Caco-2 (cell line): Measurements from ENCODE around the gene POU2F2. TPM values are rescaled to one million over a fixed set of nuclear protein-coding genes. Genes with fewer than 3 reads are reported as not detected.

Source experiments
- BruUV-seq: library from RNA; stranded (reverse); fragments of 400-500 nt; replicated peaks from 2 replicates; lab custom pipeline; 2021; lab: Mats Ljungman, UMichigan
- CTCF ChIA-PET: fragments of 300-600 bp; sonication (Branson Sonifier 250); formaldehyde crosslinking; loops from one replicate; lab custom pipeline; 2022; ENCODE audit warnings: antibody characterized with exemption; lab: Charles Lee
- POLR2A ChIA-PET: fragments of 300-600 bp; sonication (Branson Sonifier 250); formaldehyde crosslinking; loops from one replicate; lab custom pipeline; 2022; ENCODE audit warnings: antibody characterized with exemption; lab: Charles Lee
- DNase-seq, 2 experiments: peaks; one replicate each; pipeline versions ENCODE4 v3.0.0 to v3.0.0-alpha.2; 2020 to 2022
- H3K27me3 ChIP-seq: replicated peaks from 2 replicates; pipeline ENCODE4 v1.6.0; 2011; ENCODE audit warnings: low read length; ENCODE audit not compliant: control insufficient read depth, insufficient read depth
- H3K36me3 ChIP-seq: 2 replicates; pipeline ENCODE4 v1.5.1; 2011; ENCODE audit warnings: low read length; ENCODE audit not compliant: control insufficient read depth, insufficient read depth
- H3K4me1 ChIP-seq: fragments of 250-450 bp; sonication (Bioruptor Pico); 2 replicates; pipeline ENCODE4 v1.5.1; 2020; ENCODE audit warnings: mild to moderate bottlenecking
- H3K4me3 ChIP-seq: 2 replicates; pipeline ENCODE4 v1.5.1; 2011; ENCODE audit warnings: low read depth, mild to moderate bottlenecking, control low read depth, low read length
- H3K9me3 ChIP-seq: fragments of 250-450 bp; sonication (Bioruptor Pico); 2 replicates; pipeline ENCODE4 v1.5.1; 2020; ENCODE audit warnings: mild to moderate bottlenecking, moderate library complexity
- H3K27ac Mint-ChIP-seq: one replicate; pipeline ENCODE4 v1.8.0; 2022; ENCODE audit warnings: mixed read lengths; ENCODE audit not compliant: unreplicated experiment
- H3K27me3 Mint-ChIP-seq: one replicate; pipeline ENCODE4 v1.8.0; 2022; ENCODE audit warnings: mixed read lengths; ENCODE audit not compliant: insufficient read depth, unreplicated experiment
- H3K36me3 Mint-ChIP-seq: one replicate; pipeline ENCODE4 v1.8.0; 2022; ENCODE audit warnings: mild to moderate bottlenecking, mixed read lengths; ENCODE audit not compliant: insufficient read depth, unreplicated experiment
- H3K4me1 Mint-ChIP-seq: one replicate; pipeline ENCODE4 v1.8.0; 2022; ENCODE audit warnings: low read depth, mixed read lengths; ENCODE audit not compliant: unreplicated experiment
- H3K4me3 Mint-ChIP-seq: one replicate; pipeline ENCODE4 v1.8.0; 2022; ENCODE audit warnings: mild to moderate bottlenecking, moderate library complexity, mixed read lengths; ENCODE audit not compliant: unreplicated experiment
- H3K9me3 Mint-ChIP-seq: one replicate; pipeline ENCODE4 v1.8.0; 2022; ENCODE audit warnings: mixed read lengths; ENCODE audit not compliant: unreplicated experiment
- intact Hi-C: fragments of 100-400 bp; cut with micrococcal nuclease; formaldehyde crosslinking; loops from one replicate; pipeline ENCODE4 v1.10.0; 2022; ENCODE audit not compliant: unreplicated experiment
- total RNA-seq: library from RNA; stranded (reverse); gene quantifications from 2 replicates; pipeline ENCODE4 v1.2.3, GENCODE V29; 2022
- TF ChIP-seq, protein P1 (sequence below), 2 experiments: fragments of 200-600 bp in 1 of 2; IDR thresholded peaks; 1 replicate in 1 of 2; 2 replicates in 1 of 2; pipeline versions ENCODE4 v1.5.1 to v1.8.0; 2011 to 2022; ENCODE audit warnings: antibody characterized with exemption in 1 of 2, control low read depth in 1 of 2, inconsistent platforms in 1 of 2, low read depth in 1 of 2, low read length in 1 of 2, mild to moderate bottlenecking in 1 of 2, moderate library complexity in 1 of 2; ENCODE audit not compliant: insufficient read depth in 1 of 2, severe bottlenecking in 1 of 2, unreplicated experiment in 1 of 2

Gene POU2F2
- total RNA-seq, 1 experiment from 2014 or later, result 1.5 TPM

DNA sequence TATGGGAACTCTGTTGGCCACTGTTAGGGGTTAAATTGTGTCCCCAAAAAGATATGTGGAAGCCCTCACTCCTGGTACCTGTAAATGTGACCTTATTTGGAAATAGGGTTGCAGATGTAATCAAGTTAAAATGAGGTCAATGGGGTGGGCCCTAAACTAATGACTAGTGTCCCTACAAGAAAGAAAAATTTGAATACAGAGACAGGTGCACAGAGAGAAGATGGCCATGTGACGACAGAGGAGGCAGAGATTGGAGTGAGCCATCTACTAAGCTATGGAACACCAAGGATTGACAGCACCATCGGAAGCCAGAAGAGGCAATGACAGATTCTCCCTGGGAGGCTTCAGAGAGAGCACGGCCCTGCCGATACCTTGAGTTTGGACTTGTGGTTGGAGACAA lies 16.5 kb downstream of the POU2F2 start:
- H3K27me3 ChIP-seq, result no peaks in the 10 kb centered on the region; the same call in 1 of the 2 replicates
- CTCF ChIA-PET, result interaction anchor here (0.6 kb wide), 1 partner anchor 106 kb away, joined by 3 read pairs; no protein-coding TSS in a partner anchor
- H3K36me3 Mint-ChIP-seq, result no peaks in the 10 kb centered on the region
- no peaks in the 10 kb centered on the region for H3K9me3 ChIP-seq
- intact Hi-C loops, result no loop called here
- H3K4me3 Mint-ChIP-seq, result no peak overlapping the region
- TF ChIP-seq, protein P1, sequence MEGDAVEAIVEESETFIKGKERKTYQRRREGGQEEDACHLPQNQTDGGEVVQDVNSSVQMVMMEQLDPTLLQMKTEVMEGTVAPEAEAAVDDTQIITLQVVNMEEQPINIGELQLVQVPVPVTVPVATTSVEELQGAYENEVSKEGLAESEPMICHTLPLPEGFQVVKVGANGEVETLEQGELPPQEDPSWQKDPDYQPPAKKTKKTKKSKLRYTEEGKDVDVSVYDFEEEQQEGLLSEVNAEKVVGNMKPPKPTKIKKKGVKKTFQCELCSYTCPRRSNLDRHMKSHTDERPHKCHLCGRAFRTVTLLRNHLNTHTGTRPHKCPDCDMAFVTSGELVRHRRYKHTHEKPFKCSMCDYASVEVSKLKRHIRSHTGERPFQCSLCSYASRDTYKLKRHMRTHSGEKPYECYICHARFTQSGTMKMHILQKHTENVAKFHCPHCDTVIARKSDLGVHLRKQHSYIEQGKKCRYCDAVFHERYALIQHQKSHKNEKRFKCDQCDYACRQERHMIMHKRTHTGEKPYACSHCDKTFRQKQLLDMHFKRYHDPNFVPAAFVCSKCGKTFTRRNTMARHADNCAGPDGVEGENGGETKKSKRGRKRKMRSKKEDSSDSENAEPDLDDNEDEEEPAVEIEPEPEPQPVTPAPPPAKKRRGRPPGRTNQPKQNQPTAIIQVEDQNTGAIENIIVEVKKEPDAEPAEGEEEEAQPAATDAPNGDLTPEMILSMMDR (IDR thresholded peaks at IDR 0.05; ENCODE audit: insufficient read depth in 1 of 2, low read depth in 1 of 2, low read length in 1 of 2, severe bottlenecking in 1 of 2, unreplicated experiment in 1 of 2), result no peak
- no peaks in the 10 kb centered on the region for H3K9me3 Mint-ChIP-seq
- H3K36me3 ChIP-seq, result no peaks in the 10 kb centered on the region
- POLR2A ChIA-PET, result no interaction called here
- no peak overlapping the region for H3K27ac Mint-ChIP-seq
- H3K4me1 ChIP-seq, result no peaks in the 10 kb centered on the region; the same call in 1 of the 2 replicates
- no TSS peak for BruUV-seq
- DNase-seq, result no peak
- no peaks in the 10 kb centered on the region for H3K4me1 Mint-ChIP-seq
- H3K27me3 Mint-ChIP-seq, result peaks cover 3% of the 10 kb centered on the region
- no peak overlapping the region for H3K4me3 ChIP-seq

DNA sequence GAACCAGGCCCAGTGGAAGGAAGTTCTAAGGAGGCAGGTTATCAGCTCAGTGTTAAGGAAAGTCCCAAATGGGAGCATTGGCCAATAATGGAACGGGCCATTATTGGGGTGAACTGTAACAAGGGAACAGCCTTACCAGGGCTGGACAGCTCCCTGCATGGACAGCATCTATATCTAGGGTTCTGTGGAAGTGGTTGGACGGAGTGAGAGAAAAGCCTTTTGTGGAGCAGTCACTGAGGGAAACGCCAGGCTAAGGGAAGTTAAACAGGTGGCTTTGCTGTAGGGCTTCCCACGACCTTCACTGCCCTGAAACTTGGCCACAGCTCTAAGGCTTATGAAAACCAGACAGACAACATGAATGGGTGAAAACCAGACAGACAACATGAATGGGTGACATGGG lies 17.0 kb downstream of the POU2F2 start:
- H3K4me1 ChIP-seq, result no peaks in the 10 kb centered on the region; the same call in 1 of the 2 replicates
- intact Hi-C loops, result no loop called here
- no peaks in the 10 kb centered on the region; the same call in 1 of the 2 replicates for H3K27me3 ChIP-seq
- ChIA-PET POLR2A (no interaction called here), CTCF (interaction anchor here (0.6 kb wide), 1 partner anchor 108 kb away, joined by 4 read pairs; no protein-coding TSS in a partner anchor)
- Mint-ChIP-seq H3K27me3 (peaks cover 3% of the 10 kb centered on the region), H3K4me1 (no peaks in the 10 kb centered on the region), H3K27ac (no peak overlapping the region), H3K4me3 (no peak overlapping the region), H3K9me3 (no peaks in the 10 kb centered on the region), H3K36me3 (no peaks in the 10 kb centered on the region)
- no peaks in the 10 kb centered on the region for H3K9me3 ChIP-seq
- BruUV-seq, result no TSS peak
- no peak for DNase-seq
- H3K36me3 ChIP-seq, result no peaks in the 10 kb centered on the region
- no peak overlapping the region for H3K4me3 ChIP-seq
- TF ChIP-seq, protein P1 (IDR thresholded peaks at IDR 0.05; ENCODE audit: insufficient read depth in 1 of 2, low read depth in 1 of 2, low read length in 1 of 2, severe bottlenecking in 1 of 2, unreplicated experiment in 1 of 2), result no peak

DNA sequence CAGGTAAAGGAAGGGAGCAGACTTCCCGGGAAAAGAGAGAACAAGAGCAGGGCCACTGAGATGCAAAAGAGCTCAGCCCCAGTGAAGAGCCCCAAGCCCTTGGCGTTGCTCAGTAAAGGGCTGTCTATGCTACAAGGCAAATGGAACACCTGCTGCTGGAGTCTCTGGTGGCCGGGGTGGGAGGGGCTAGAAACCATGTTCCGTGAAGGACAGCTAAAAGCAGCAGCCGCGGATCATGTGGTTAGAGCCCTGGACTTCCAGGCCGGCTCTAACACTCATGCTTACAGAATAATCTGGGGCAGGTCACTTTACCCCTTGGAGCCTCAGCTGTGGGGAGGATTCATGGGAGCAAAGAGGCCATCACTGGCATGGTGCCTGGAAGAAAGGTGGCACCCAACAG lies 17.8 kb downstream of the POU2F2 start:
- Histone ChIP-seq H3K36me3 (no peaks in the 10 kb centered on the region), H3K27me3 (no peaks in the 10 kb centered on the region; the same call in 1 of the 2 replicates), H3K4me3 (no peak overlapping the region), H3K4me1 (no peaks in the 10 kb centered on the region; the same call in 1 of the 2 replicates), H3K9me3 (no peaks in the 10 kb centered on the region)
- intact Hi-C loops, result no loop called here
- Mint-ChIP-seq H3K4me1 (no peaks in the 10 kb centered on the region), H3K9me3 (no peaks in the 10 kb centered on the region), H3K36me3 (no peaks in the 10 kb centered on the region), H3K27ac (no peak overlapping the region), H3K27me3 (peaks cover 3% of the 10 kb centered on the region), H3K4me3 (no peak overlapping the region)
- POLR2A ChIA-PET, result interaction anchor here (0.6 kb wide), 1 partner anchor 9 kb away, joined by 3 read pairs; no protein-coding TSS in a partner anchor
- no peak for DNase-seq
- CTCF ChIA-PET, result interaction anchor here (0.6 kb wide), 1 partner anchor 107 kb away, joined by 4 read pairs; no protein-coding TSS in a partner anchor
- TF ChIP-seq, protein P1 (IDR thresholded peaks at IDR 0.05; ENCODE audit: insufficient read depth in 1 of 2, low read depth in 1 of 2, low read length in 1 of 2, severe bottlenecking in 1 of 2, unreplicated experiment in 1 of 2), result no peak
- no TSS peak for BruUV-seq
